K562 (cell line): ENCODE measurements around the gene OLFML2B.

Source experiments
- CHD1 ChIP-seq: fragments of 200-600 bp; sonication (generic); IDR thresholded peaks from one replicate; pipeline ENCODE4 v1.6.1; 2012; ENCODE audit warnings: mild to moderate bottlenecking, moderate library complexity, low read length, inconsistent platforms
- HDGF ChIP-seq: fragments of 450-650 bp; IDR thresholded peaks from 2 replicates; pipeline ENCODE4 v1.6.1; 2016
- ZNF274 ChIP-seq: IDR thresholded peaks from 2 replicates; pipeline ENCODE4 v1.6.1; 2011; ENCODE audit warnings: low read depth, mild to moderate bottlenecking, low read length, moderate library complexity, borderline replicate concordance

DNA sequence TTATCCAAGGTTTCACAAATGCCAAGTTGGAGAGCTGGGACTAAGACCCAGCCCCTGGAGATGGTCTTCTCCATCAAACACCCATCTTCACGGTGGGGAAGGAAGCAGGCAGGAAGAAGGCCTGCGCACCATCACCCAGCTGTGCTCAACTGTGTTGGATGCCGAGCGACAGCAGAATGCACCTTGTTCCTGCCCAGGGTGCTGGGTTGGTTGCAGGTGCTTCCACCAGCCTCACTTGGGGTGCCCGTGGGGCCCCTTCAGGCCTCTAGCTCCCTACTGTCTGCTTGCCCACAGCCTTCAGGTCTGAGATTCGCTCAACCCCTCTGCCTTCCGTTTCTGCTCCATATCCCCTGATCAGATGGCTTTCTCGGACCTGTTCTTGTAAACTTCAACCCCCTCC, 42.5 kb downstream of the OLFML2B start:
- TF ChIP-seq HDGF, result no peak
- no peak for TF ChIP-seq CHD1
- no peak for TF ChIP-seq ZNF274
